SU-DHL-6 (cell line): ENCODE measurements around the gene DIPK1B.

Experiments
- H2AFZ ChIP-seq: fragments of 200-600 bp; sonication (generic); 2 replicates; pipeline ENCODE4 v1.6.1; 2014; ENCODE audit warnings: low read depth, mild to moderate bottlenecking, moderate library complexity, mixed read lengths, antibody characterized with exemption, low read length; ENCODE audit not compliant: severe bottlenecking
- H3F3A ChIP-seq: fragments of 200-600 bp; shearing (Covaris generic); 2 replicates; pipeline ENCODE4 v1.6.0; 2016; ENCODE audit warnings: antibody characterized with exemption, mild to moderate bottlenecking; ENCODE audit not compliant: insufficient read depth
- H3K27ac ChIP-seq: fragments of 200-600 bp; sonication (generic); 2 replicates; pipeline ENCODE4 v1.5.1; 2016; ENCODE audit warnings: low read depth, mild to moderate bottlenecking, low read length, moderate library complexity, mixed read lengths
- H3K27me3 ChIP-seq: fragments of 200-600 bp; sonication (generic), shearing (Covaris generic); 2 replicates; pipeline ENCODE4 v1.6.0; 2014; ENCODE audit warnings: mild to moderate bottlenecking, low read length
- H3K36me3 ChIP-seq: fragments of 200-600 bp; sonication (generic); 2 replicates; pipeline ENCODE4 v1.6.1; 2014; ENCODE audit warnings: mild to moderate bottlenecking, low read length, mixed read lengths
- H3K4me2 ChIP-seq: fragments of 300-600, 200-600 bp; shearing (Covaris generic), sonication (generic); 2 replicates; pipeline ENCODE4 v1.6.0; 2014; ENCODE audit warnings: low read length, low read depth, mild to moderate bottlenecking; ENCODE audit not compliant: poor library complexity, severe bottlenecking
- H3K4me3 ChIP-seq: fragments of 200-600 bp; sonication (generic); 2 replicates; pipeline ENCODE4 v1.5.1; 2014; ENCODE audit warnings: antibody characterized with exemption, low read length, mild to moderate bottlenecking, mixed read lengths; ENCODE audit not compliant: insufficient read depth, poor library complexity, severe bottlenecking
- H3K79me2 ChIP-seq: fragments of 200-600 bp; sonication (generic); 2 replicates; pipeline ENCODE4 v1.6.1; 2014; ENCODE audit warnings: mild to moderate bottlenecking, low read length, moderate library complexity; ENCODE audit not compliant: insufficient read depth
- H3K9ac ChIP-seq: fragments of 200-600 bp; sonication (generic); 2 replicates; pipeline ENCODE4 v1.7.0; 2014; ENCODE audit warnings: mild to moderate bottlenecking, low read length
- H3K9me2 ChIP-seq: fragments of 200-600 bp; sonication (generic); replicated peaks from 2 replicates; pipeline ENCODE4 v1.6.1; 2014; ENCODE audit warnings: low read length; ENCODE audit not compliant: insufficient read depth
- H3K9me3 ChIP-seq: fragments of 200-600 bp; sonication (generic); 2 replicates; pipeline ENCODE4 v1.6.1; 2014; ENCODE audit warnings: low read length, mixed read lengths; ENCODE audit not compliant: insufficient read depth
- H4K20me1 ChIP-seq: fragments of 200-600 bp; sonication (generic); 2 replicates; pipeline ENCODE4 v1.6.1; 2014; ENCODE audit warnings: low read depth, mild to moderate bottlenecking, antibody characterized with exemption, low read length, moderate library complexity, mixed read lengths
- CTCF ChIP-seq: fragments of 200-600 bp; sonication (generic); IDR thresholded peaks from one replicate; pipeline ENCODE4 v1.5.1; 2017; ENCODE audit warnings: antibody characterized with exemption, mild to moderate bottlenecking, low read length, moderate library complexity; ENCODE audit not compliant: insufficient read depth, poor library complexity, severe bottlenecking
- EZH2phosphoT487 ChIP-seq: fragments of 200-600 bp; sonication (generic), shearing (Covaris generic); conservative IDR thresholded peaks from 2 replicates; pipeline ENCODE4 v1.6.1; 2018; ENCODE audit warnings: mild to moderate bottlenecking, antibody characterized with exemption, low read length, moderate library complexity, mixed read lengths

Gene DIPK1B

GRCh38 chr9:136692185-136693134 lies 19.9 kb upstream of the DIPK1B start:
- H3F3A ChIP-seq = no peaks in the 10 kb centered on the region; the same call in 1 of the 2 replicates
- no peak overlapping the region for H3K4me2 ChIP-seq

GRCh38 chr9:136693135-136693489 lies 19.3 kb upstream of the DIPK1B start:
- Histone ChIP-seq H3K9me2 (no peaks in the 10 kb centered on the region), H4K20me1 (no peaks in the 10 kb centered on the region), H3K4me2 (no peak overlapping the region), H3F3A (no peaks in the 10 kb centered on the region; the same call in 1 of the 2 replicates), H2AFZ (no peak overlapping the region), H3K79me2 (no peaks in the 10 kb centered on the region), H3K4me3 (no peak overlapping the region), H3K9me3 (no peaks in the 10 kb centered on the region), H3K9ac (no peak overlapping the region), H3K27ac (no peak overlapping the region), H3K27me3 (no peaks in the 10 kb centered on the region), H3K36me3 (no peaks in the 10 kb centered on the region)
- TF ChIP-seq CTCF = no peak
- TF ChIP-seq EZH2phosphoT487 = no peak

More at GRCh38 chr9:136692185-136693134, 19.9 kb upstream of the DIPK1B start:
- H3K4me3 ChIP-seq = no peak overlapping the region
- no peaks in the 10 kb centered on the region for H3K36me3 ChIP-seq
- H2AFZ ChIP-seq = no peak overlapping the region
- no peaks in the 10 kb centered on the region for H4K20me1 ChIP-seq
- no peak overlapping the region for H3K9ac ChIP-seq
- no peaks in the 10 kb centered on the region for H3K9me2 ChIP-seq
- no peak overlapping the region for H3K27ac ChIP-seq
- no peaks in the 10 kb centered on the region for H3K27me3 ChIP-seq
- TF ChIP-seq CTCF (no peak), EZH2phosphoT487 (no peak)
- H3K9me3 ChIP-seq = no peaks in the 10 kb centered on the region
- no peaks in the 10 kb centered on the region for H3K79me2 ChIP-seq

- TF ChIP-seq EZH2phosphoT487 = no peak
- TF ChIP-seq CTCF = no peak
These were observed 18.7 kb upstream of the DIPK1B start for GRCh38 chr9:136693490-136694162.

More at GRCh38 chr9:136693490-136694162, 18.7 kb upstream of the DIPK1B start:
- Histone ChIP-seq H3K27ac (no peak overlapping the region), H3K79me2 (no peaks in the 10 kb centered on the region), H3K9ac (no peak overlapping the region), H3K9me2 (no peaks in the 10 kb centered on the region), H3K4me3 (no peak overlapping the region), H3F3A (no peaks in the 10 kb centered on the region), H3K4me2 (no peak overlapping the region), H2AFZ (no peak overlapping the region), H3K36me3 (no peaks in the 10 kb centered on the region), H3K9me3 (no peaks in the 10 kb centered on the region), H4K20me1 (no peaks in the 10 kb centered on the region), H3K27me3 (no peaks in the 10 kb centered on the region)
